ENCODE measurements around the gene TP53TG5. TPM values are rescaled to one million over a fixed set of nuclear protein-coding genes. Genes with fewer than 3 reads are reported as not detected.

Gene TP53TG5
- total RNA-seq, 1 experiment from 2014 or later: 0.85 TPM

DNA sequence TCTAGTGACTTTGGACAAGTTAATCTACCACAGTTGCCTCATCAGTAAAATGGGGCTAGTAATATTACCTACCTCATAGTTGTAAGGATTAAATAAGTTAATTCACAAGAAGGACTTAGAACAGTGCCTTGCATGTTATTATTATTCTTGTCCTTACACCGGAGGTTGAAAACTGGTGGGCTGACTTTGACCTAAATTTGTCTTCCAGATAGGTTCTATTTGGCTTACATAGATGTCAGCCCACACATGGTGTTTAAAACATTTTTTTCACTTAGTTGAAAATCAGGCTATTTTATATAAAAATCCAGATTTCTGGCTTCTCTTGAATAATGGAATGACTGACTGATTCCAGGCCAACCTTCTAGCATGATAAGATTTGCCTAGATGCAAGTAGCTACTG, 11.9 kb downstream of the TP53TG5 start:
- Mint-ChIP-seq H3K9me3 (no peaks in the 10 kb centered on the region), H3K27ac (no peak overlapping the region), H3K27me3 (ENCODE audit: low read depth) (no peaks in the 10 kb centered on the region; the same call in 1 of the 2 replicates), H3K36me3 (no peaks in the 10 kb centered on the region; the same call in none of the 2 replicates), H3K4me3 (no peak overlapping the region), H3K4me1 (peaks cover 11% of the 10 kb centered on the region)
- TF ChIP-seq CBFB (CRISPR knock-in tag; IDR thresholded peaks at IDR 0.05; ENCODE audit: low read depth) (no peak), KAT7 (CRISPR knock-in tag; IDR thresholded peaks at IDR 0.05; ENCODE audit: borderline replicate concordance) (no peak), NFYB (CRISPR knock-in tag; conservative IDR thresholded peaks at IDR 0.05; ENCODE audit: low read depth) (no peak), ZNF263 (CRISPR knock-in tag; IDR thresholded peaks at IDR 0.05; ENCODE audit: low read depth) (no peak), SP1 (CRISPR knock-in tag; conservative IDR thresholded peaks at IDR 0.05) (no peak), RORB (CRISPR knock-in tag; IDR thresholded peaks at IDR 0.05) (no peak), GRHL2 (CRISPR knock-in tag; IDR thresholded peaks at IDR 0.05; ENCODE audit: insufficient replicate concordance, severe bottlenecking) (no peak), TEAD1 (CRISPR knock-in tag; IDR thresholded peaks at IDR 0.05) (no peak), FOXJ3 (CRISPR knock-in tag; IDR thresholded peaks at IDR 0.05; ENCODE audit: borderline replicate concordance) (no peak)
- TF ChIP-seq, protein P1, sequence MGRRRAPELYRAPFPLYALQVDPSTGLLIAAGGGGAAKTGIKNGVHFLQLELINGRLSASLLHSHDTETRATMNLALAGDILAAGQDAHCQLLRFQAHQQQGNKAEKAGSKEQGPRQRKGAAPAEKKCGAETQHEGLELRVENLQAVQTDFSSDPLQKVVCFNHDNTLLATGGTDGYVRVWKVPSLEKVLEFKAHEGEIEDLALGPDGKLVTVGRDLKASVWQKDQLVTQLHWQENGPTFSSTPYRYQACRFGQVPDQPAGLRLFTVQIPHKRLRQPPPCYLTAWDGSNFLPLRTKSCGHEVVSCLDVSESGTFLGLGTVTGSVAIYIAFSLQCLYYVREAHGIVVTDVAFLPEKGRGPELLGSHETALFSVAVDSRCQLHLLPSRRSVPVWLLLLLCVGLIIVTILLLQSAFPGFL (CRISPR knock-in tag; IDR thresholded peaks at IDR 0.05; ENCODE audit: borderline replicate concordance): no peak
- TF ChIP-seq, protein P2, sequence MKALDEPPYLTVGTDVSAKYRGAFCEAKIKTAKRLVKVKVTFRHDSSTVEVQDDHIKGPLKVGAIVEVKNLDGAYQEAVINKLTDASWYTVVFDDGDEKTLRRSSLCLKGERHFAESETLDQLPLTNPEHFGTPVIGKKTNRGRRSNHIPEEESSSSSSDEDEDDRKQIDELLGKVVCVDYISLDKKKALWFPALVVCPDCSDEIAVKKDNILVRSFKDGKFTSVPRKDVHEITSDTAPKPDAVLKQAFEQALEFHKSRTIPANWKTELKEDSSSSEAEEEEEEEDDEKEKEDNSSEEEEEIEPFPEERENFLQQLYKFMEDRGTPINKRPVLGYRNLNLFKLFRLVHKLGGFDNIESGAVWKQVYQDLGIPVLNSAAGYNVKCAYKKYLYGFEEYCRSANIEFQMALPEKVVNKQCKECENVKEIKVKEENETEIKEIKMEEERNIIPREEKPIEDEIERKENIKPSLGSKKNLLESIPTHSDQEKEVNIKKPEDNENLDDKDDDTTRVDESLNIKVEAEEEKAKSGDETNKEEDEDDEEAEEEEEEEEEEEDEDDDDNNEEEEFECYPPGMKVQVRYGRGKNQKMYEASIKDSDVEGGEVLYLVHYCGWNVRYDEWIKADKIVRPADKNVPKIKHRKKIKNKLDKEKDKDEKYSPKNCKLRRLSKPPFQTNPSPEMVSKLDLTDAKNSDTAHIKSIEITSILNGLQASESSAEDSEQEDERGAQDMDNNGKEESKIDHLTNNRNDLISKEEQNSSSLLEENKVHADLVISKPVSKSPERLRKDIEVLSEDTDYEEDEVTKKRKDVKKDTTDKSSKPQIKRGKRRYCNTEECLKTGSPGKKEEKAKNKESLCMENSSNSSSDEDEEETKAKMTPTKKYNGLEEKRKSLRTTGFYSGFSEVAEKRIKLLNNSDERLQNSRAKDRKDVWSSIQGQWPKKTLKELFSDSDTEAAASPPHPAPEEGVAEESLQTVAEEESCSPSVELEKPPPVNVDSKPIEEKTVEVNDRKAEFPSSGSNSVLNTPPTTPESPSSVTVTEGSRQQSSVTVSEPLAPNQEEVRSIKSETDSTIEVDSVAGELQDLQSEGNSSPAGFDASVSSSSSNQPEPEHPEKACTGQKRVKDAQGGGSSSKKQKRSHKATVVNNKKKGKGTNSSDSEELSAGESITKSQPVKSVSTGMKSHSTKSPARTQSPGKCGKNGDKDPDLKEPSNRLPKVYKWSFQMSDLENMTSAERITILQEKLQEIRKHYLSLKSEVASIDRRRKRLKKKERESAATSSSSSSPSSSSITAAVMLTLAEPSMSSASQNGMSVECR (CRISPR knock-in tag; IDR thresholded peaks at IDR 0.05; ENCODE audit: borderline replicate concordance): no peak
- TF ChIP-seq, protein P3, sequence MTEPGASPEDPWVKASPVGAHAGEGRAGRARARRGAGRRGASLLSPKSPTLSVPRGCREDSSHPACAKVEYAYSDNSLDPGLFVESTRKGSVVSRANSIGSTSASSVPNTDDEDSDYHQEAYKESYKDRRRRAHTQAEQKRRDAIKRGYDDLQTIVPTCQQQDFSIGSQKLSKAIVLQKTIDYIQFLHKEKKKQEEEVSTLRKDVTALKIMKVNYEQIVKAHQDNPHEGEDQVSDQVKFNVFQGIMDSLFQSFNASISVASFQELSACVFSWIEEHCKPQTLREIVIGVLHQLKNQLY (CRISPR knock-in tag; IDR thresholded peaks at IDR 0.05): no peak
- TF ChIP-seq, protein P4, sequence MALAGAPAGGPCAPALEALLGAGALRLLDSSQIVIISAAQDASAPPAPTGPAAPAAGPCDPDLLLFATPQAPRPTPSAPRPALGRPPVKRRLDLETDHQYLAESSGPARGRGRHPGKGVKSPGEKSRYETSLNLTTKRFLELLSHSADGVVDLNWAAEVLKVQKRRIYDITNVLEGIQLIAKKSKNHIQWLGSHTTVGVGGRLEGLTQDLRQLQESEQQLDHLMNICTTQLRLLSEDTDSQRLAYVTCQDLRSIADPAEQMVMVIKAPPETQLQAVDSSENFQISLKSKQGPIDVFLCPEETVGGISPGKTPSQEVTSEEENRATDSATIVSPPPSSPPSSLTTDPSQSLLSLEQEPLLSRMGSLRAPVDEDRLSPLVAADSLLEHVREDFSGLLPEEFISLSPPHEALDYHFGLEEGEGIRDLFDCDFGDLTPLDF (CRISPR knock-in tag; IDR thresholded peaks at IDR 0.05): no peak
- ChIA-PET CTCF (interaction anchor here (1.5 to 2.0 kb wide), 2 partner anchors 43 to 71 kb away, joined by 4 to 5 read pairs; no protein-coding TSS in a partner anchor), POLR2A (interaction anchor here (0.5 kb wide), 1 partner anchor 65 kb away, joined by 7 read pairs; no protein-coding TSS in a partner anchor)
- DNase-seq (ENCODE audit: low spot score): no peak
- ATAC-seq: no peak

DNA sequence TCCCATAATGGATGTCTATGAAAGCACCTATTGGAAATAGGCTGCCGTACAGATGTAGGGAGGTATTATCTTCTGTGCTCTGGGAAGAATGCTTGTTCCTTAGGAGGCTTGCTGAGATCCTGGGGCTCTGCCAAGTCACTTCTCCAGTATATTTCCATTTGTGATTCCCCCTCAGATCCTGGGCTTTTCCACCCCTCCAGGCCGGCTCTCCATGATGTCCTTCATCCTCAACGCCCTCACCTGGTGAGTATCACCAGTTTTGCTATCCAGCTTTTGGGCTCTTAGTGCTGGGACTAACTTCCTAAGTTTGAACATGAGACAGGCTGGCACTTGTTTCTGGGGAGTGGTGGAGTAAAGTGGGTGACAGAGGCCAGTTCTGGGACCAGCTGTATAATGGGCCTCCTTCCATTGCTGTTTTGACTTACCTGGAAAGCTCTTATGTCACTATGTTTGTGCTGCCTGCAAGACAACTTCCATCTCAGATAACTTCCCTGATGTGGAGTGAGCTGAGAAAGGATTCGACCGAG, 12.6 kb downstream of the TP53TG5 start:
- H3K4me1 Mint-ChIP-seq: peaks cover 11% of the 10 kb centered on the region
- no peak overlapping the region for H3K27ac Mint-ChIP-seq
- H3K9me3 Mint-ChIP-seq: no peaks in the 10 kb centered on the region
- H3K4me3 Mint-ChIP-seq: no peak overlapping the region
- H3K27me3 Mint-ChIP-seq (ENCODE audit: low read depth): no peaks in the 10 kb centered on the region
- H3K36me3 Mint-ChIP-seq: no peaks in the 10 kb centered on the region; the same call in none of the 2 replicates
- CTCF ChIA-PET: interaction anchor here (1.5 to 8.3 kb wide), 3 partner anchors 6 to 71 kb away, joined by 4 to 152 read pairs (median 5); no protein-coding TSS in a partner anchor
- DNase-seq (ENCODE audit: low spot score) (no peak), ATAC-seq (no peak)
- POLR2A ChIA-PET: no interaction called here
- no peak for TF ChIP-seq ZNF219 (CRISPR knock-in tag; IDR thresholded peaks at IDR 0.05; ENCODE audit: borderline replicate concordance)
- TF ChIP-seq, protein P5, sequence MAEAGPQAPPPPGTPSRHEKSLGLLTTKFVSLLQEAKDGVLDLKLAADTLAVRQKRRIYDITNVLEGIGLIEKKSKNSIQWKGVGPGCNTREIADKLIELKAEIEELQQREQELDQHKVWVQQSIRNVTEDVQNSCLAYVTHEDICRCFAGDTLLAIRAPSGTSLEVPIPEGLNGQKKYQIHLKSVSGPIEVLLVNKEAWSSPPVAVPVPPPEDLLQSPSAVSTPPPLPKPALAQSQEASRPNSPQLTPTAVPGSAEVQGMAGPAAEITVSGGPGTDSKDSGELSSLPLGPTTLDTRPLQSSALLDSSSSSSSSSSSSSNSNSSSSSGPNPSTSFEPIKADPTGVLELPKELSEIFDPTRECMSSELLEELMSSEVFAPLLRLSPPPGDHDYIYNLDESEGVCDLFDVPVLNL (CRISPR knock-in tag; IDR thresholded peaks at IDR 0.05; ENCODE audit: borderline replicate concordance, low read depth): no peak
- TF ChIP-seq TCF7 (CRISPR knock-in tag; IDR thresholded peaks at IDR 0.05; ENCODE audit: low read depth): no peak
- TF ChIP-seq, protein P1 (CRISPR knock-in tag; IDR thresholded peaks at IDR 0.05; ENCODE audit: borderline replicate concordance): no peak
- TF ChIP-seq, protein P3 (CRISPR knock-in tag; IDR thresholded peaks at IDR 0.05): no peak
- TF ChIP-seq, protein P6, sequence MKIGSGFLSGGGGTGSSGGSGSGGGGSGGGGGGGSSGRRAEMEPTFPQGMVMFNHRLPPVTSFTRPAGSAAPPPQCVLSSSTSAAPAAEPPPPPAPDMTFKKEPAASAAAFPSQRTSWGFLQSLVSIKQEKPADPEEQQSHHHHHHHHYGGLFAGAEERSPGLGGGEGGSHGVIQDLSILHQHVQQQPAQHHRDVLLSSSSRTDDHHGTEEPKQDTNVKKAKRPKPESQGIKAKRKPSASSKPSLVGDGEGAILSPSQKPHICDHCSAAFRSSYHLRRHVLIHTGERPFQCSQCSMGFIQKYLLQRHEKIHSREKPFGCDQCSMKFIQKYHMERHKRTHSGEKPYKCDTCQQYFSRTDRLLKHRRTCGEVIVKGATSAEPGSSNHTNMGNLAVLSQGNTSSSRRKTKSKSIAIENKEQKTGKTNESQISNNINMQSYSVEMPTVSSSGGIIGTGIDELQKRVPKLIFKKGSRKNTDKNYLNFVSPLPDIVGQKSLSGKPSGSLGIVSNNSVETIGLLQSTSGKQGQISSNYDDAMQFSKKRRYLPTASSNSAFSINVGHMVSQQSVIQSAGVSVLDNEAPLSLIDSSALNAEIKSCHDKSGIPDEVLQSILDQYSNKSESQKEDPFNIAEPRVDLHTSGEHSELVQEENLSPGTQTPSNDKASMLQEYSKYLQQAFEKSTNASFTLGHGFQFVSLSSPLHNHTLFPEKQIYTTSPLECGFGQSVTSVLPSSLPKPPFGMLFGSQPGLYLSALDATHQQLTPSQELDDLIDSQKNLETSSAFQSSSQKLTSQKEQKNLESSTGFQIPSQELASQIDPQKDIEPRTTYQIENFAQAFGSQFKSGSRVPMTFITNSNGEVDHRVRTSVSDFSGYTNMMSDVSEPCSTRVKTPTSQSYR (CRISPR knock-in tag; IDR thresholded peaks at IDR 0.05): no peak
